Measurements from ENCODE around the gene SLC17A6. TPM values are rescaled to one million over a fixed set of nuclear protein-coding genes. Genes with fewer than 3 reads are reported as not detected.

SLC17A6 gene
- total RNA-seq, 1 donor from 2014 or later, result not detected

GRCh38 chr11:22336587-22336986 is 1.6 kb upstream of the SLC17A6 start:
- Mint-ChIP-seq H3K4me3 (ENCODE audit: low read depth) (no peak overlapping the region), H3K27ac (no peak overlapping the region), H3K27me3 (peaks cover 48% of the 10 kb centered on the region), H3K4me1 (ENCODE audit: low read depth) (no peaks in the 10 kb centered on the region), H3K9me3 (ENCODE audit: low read depth) (no peaks in the 10 kb centered on the region), H3K36me3 (ENCODE audit: insufficient read depth) (no peaks in the 10 kb centered on the region)
- no peak for TF ChIP-seq CTCF (IDR thresholded peaks at IDR 0.05; ENCODE audit: unreplicated experiment)
- DNase-seq (ENCODE audit: low spot score, unreplicated experiment), result no peak

- Mint-ChIP-seq H3K36me3 (ENCODE audit: insufficient read depth) (no peaks in the 10 kb centered on the region), H3K4me1 (ENCODE audit: low read depth) (peaks cover 2% of the 10 kb centered on the region)
Measured at GRCh38 chr11:22339611-22340010, 1.4 kb downstream of the SLC17A6 start.

GRCh38 chr11:22340235-22340634 is 2.1 kb downstream of the SLC17A6 start:
- H3K4me1 Mint-ChIP-seq (ENCODE audit: low read depth), result peaks cover 2% of the 10 kb centered on the region
- peaks cover 83% of the 10 kb centered on the region for H3K27me3 Mint-ChIP-seq
- no peak overlapping the region for H3K27ac Mint-ChIP-seq
- DNase-seq (ENCODE audit: low spot score, unreplicated experiment), result no peak
- no peaks in the 10 kb centered on the region for H3K9me3 Mint-ChIP-seq (ENCODE audit: low read depth)
- TF ChIP-seq CTCF (IDR thresholded peaks at IDR 0.05; ENCODE audit: unreplicated experiment), result no peak
- H3K36me3 Mint-ChIP-seq (ENCODE audit: insufficient read depth), result no peaks in the 10 kb centered on the region
- H3K4me3 Mint-ChIP-seq (ENCODE audit: low read depth), result no peak overlapping the region

More at GRCh38 chr11:22339611-22340010, 1.4 kb downstream of the SLC17A6 start:
- no peak for TF ChIP-seq CTCF (IDR thresholded peaks at IDR 0.05; ENCODE audit: unreplicated experiment)
- no peak for DNase-seq (ENCODE audit: low spot score, unreplicated experiment)
- peaks cover 78% of the 10 kb centered on the region for H3K27me3 Mint-ChIP-seq
- H3K9me3 Mint-ChIP-seq (ENCODE audit: low read depth), result no peaks in the 10 kb centered on the region
- no peak overlapping the region for H3K4me3 Mint-ChIP-seq (ENCODE audit: low read depth)
- no peak overlapping the region for H3K27ac Mint-ChIP-seq

- H3K36me3 Mint-ChIP-seq (ENCODE audit: insufficient read depth), result no peaks in the 10 kb centered on the region
- H3K27me3 Mint-ChIP-seq, result peaks cover 82% of the 10 kb centered on the region
- no peak for TF ChIP-seq CTCF (IDR thresholded peaks at IDR 0.05; ENCODE audit: unreplicated experiment)
- H3K4me3 Mint-ChIP-seq (ENCODE audit: low read depth), result no peak overlapping the region
- H3K9me3 Mint-ChIP-seq (ENCODE audit: low read depth), result no peaks in the 10 kb centered on the region
- peaks cover 2% of the 10 kb centered on the region for H3K4me1 Mint-ChIP-seq (ENCODE audit: low read depth)
- DNase-seq (ENCODE audit: low spot score, unreplicated experiment), result no peak
- no peak overlapping the region for H3K27ac Mint-ChIP-seq
Measured at GRCh38 chr11:22340701-22341587, 2.8 kb downstream of the SLC17A6 start.

GRCh38 chr11:22341588-22341931 is 3.4 kb downstream of the SLC17A6 start:
- TF ChIP-seq CTCF (IDR thresholded peaks at IDR 0.05; ENCODE audit: unreplicated experiment), result no peak
- no peaks in the 10 kb centered on the region for H3K36me3 Mint-ChIP-seq (ENCODE audit: insufficient read depth)
- DNase-seq (ENCODE audit: low spot score, unreplicated experiment), result no peak
- H3K4me1 Mint-ChIP-seq (ENCODE audit: low read depth), result peaks cover 2% of the 10 kb centered on the region
- peaks cover 85% of the 10 kb centered on the region for H3K27me3 Mint-ChIP-seq
- H3K4me3 Mint-ChIP-seq (ENCODE audit: low read depth), result no peak overlapping the region
- no peak overlapping the region for H3K27ac Mint-ChIP-seq
- no peaks in the 10 kb centered on the region for H3K9me3 Mint-ChIP-seq (ENCODE audit: low read depth)
